NT2/D1 (cell line): Measurements from ENCODE around the gene ATG12.

Experiments
- SUZ12 ChIP-seq: IDR thresholded peaks from 2 replicates; pipeline ENCODE4 v1.6.1; 2011; ENCODE audit not compliant: insufficient read length, insufficient read depth; ENCODE audit errors: extremely low read depth
- YY1 ChIP-seq: IDR thresholded peaks from 2 replicates; pipeline ENCODE4 v1.6.1; 2011; ENCODE audit not compliant: insufficient read length, insufficient read depth
- ZNF274 ChIP-seq: IDR thresholded peaks from 2 replicates; pipeline ENCODE4 v1.6.1; 2011; ENCODE audit warnings: mild to moderate bottlenecking, low read depth, low read length

GRCh38 chr5:115788440-115788839 lies 52.9 kb downstream of the ATG12 start:
- TF ChIP-seq YY1 (no peak), ZNF274 (no peak), SUZ12 (no peak)
